ENCODE data around the gene STAP1.
"Not testable (repeated sequence)": the region's sequence is repeated elsewhere in the genome, so short reads cannot be mapped to it uniquely, and the experiment has no call there.

STAP1 gene

GRCh38 chr4:67634741-67635140 is 76.2 kb downstream of the STAP1 start:
- no peak for DNase-seq

- no peak for DNase-seq
Measured at GRCh38 chr4:67635331-67635730, 76.8 kb downstream of the STAP1 start.

GRCh38 chr4:67636978-67637377 is 78.5 kb downstream of the STAP1 start:
- not testable (repeated sequence) for DNase-seq

- no peak for DNase-seq
Measured at GRCh38 chr4:67638136-67638535, 79.6 kb downstream of the STAP1 start.

GRCh38 chr4:67651536-67651935 is 93.0 kb downstream of the STAP1 start:
- no peak for DNase-seq

All from NCI-H1694 treated with DMSO at 0.1 percent for 48 hours (cell line).